GM15510 (cell line): ENCODE data around the gene ADAMTS4.

ENCODE experiments used
- POLR2A ChIP-seq: IDR thresholded peaks from 3 replicates; pipeline ENCODE4 v1.6.1; 2011; ENCODE audit warnings: borderline replicate concordance; ENCODE audit not compliant: insufficient read length; ENCODE audit errors: extremely low read depth

ADAMTS4 gene

GRCh38 chr1:161185732-161186311 is 13.0 kb downstream of the ADAMTS4 start:
- TF ChIP-seq POLR2A, result no peak

GRCh38 chr1:161185282-161185682 is 13.6 kb downstream of the ADAMTS4 start:
- TF ChIP-seq POLR2A, result peak; percentile 28

DNA sequence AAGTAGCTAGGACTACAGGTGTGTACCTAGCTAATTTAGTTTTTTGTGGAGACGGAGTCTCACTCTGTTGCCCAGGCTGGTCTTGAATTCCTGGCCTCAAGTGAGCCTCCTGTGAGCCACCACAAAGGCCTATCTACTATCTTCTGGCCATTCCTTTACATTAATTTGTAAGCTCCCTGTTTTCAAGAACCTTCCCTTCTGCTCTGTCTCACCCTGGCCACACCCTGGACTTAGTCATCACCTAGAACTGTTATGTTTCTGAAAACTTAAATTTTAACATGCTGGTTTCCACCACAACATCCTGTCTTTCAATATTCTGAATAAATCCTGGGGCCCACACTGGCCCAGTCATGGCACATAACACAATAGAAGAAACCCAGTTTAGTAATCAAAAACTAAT is 16.6 kb downstream of the ADAMTS4 start:
- TF ChIP-seq POLR2A, result no peak

DNA sequence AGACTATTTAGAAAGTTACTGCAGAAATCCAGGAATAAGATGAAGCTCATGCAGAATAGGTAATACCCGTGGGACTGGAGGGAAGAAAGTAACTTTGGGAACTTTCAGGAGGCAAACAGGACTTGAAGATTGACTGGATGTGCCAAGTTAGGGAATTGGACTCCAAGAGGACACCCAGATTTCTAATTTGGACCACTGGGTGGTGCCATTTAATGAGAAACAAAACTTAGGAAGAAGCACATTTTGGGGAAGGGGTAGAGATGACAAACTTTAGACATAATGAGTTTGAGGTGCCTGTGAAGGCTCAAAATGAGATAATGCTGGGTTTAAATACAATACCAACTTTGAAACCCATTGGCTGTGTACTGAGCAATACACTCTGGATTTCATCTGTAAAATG is 18.2 kb downstream of the ADAMTS4 start:
- TF ChIP-seq POLR2A, result no peak

DNA sequence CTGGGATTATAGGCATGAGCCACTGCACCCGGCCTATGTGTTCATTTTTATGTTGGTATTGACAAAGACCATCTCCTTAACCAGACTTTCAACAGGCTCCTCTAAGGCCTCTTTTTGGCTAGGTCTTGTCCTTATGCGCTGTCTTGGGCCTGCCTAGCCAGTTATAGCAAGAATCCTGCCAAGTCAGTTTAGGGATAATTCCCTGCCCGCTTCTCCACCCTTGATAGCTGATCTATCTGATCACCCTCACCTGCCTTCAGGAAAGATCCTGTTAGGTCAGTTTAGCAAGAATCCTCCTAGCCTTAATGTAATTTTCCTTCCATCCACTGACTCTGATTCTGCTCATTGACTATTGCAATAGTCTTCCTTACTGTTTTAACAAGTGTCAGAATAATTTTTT is 19.2 kb downstream of the ADAMTS4 start:
- TF ChIP-seq POLR2A, result no peak

- no peak for TF ChIP-seq POLR2A
Measured at GRCh38 chr1:161177936-161178244, 21.0 kb downstream of the ADAMTS4 start.

GRCh38 chr1:161177112-161177935 is 21.5 kb downstream of the ADAMTS4 start, which contains the start of gene B4GALT3:
B4GALT3 (minus strand) TSS chr1:161177507; CDS start chr1:161176060, 1,447 bp downstream.
- TF ChIP-seq POLR2A, result peak; percentile 88

DNA sequence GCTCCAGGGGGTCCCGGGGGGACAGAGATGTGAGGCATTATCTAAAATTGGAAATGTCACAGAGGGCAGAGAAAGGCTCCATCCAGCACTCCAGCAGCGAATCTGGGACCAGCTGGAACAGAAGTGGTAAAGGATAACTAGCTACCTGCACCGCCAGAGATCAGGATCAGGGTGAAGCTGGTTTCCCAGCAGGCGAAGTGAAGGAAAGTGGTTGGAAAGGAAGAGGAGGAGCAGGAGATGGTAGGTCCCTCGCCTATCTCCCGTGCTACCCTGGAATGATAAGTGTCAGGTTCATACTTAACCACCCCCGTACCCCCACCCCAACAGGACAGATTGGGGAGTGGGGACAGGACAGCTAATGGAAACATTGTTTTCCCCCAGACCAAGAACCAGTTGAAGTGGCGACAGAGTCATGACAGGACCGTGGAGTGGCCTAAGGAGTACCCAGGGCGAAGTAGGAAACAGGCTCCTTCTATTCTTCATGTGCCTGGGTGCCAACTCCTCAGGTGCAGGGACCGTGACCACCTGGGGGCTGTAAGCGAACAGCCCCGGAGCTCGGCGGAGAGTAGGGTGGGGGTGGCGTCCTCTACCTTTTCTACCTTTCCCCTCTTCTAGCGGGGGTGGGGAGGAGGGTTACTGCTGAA is 22.3 kb downstream of the ADAMTS4 start:
- no peak for TF ChIP-seq POLR2A

DNA sequence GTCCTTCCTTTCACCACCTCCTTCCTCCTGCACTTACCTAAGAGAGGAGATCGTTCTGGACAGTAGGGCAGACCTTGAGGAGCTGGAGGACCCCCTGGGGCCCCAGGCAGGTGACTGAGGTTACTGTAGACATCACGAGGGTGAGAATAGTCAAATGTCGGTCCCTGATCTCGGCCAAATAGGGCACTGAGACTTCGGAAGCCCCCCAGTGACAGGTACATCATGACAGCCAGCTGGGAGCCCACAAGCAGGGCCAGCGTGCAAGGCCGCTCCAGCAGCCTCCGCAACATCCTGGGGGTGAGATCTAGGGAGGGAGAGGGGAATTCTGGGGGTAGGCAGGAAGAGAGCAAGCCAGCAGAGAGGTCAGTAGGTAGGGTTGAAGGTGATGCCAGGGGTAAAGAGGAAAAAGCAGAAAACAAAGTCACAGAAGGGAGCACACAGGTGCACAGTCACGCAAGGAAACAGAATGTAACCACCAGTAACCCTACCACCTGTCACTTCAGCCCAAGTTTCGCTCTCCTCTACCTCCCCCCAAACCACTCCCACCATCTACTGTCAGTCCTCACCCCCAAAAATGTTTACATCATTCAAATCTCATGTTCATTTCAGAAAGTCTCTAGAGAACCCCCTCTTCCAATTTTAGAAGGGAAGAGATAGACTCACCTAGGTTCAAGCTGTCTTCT is 22.9 kb downstream of the ADAMTS4 start:
- TF ChIP-seq POLR2A, result no peak

DNA sequence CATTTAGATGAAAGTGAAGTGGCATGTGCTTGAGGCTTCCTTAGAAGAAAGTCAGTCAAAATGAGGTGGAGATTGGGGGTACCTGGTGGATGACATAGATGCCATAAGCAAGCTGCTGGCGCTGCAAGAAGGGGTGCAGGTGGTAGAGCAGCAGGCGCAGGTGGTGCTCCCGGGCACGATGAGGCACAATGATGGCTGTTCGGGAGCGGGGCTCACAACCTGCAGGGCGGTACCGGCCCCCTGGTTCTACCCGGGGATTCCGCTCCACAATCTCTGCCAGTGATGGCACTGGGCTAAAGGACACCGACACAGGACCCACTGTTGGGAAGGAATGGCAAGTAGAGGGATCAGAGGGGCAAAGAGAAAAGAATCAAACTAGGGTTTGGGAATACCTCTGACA is 23.9 kb downstream of the ADAMTS4 start:
- TF ChIP-seq POLR2A, result no peak

GRCh38 chr1:161173711-161174110 is 25.1 kb downstream of the ADAMTS4 start:
- TF ChIP-seq POLR2A, result no peak

DNA sequence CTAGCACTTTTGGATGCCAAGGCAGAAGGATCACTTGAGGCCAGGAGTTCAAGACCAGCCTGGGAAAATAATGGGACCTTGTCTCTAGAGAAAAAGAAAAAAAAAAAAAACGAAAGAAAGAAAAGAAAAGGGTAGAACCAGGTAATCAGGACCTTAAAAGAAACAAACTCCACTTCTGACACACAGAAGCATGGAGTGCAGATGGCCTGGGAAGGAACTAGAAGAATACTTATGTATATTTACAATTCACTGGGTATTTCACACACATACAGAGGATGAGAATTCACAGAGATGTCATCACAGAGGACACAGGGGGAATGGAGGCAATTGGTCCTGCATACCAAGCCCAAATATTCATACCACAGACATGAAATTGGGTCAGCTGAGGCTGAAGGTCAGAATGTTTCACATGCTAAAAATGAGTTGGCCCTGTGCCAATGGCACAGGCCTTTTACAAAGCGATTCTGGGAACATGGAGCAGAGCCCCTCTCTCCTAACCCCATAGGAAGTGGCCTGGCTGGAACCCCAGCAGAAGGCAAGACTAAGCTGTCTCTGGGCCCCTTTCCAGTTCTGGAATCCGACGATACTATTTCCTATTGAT is 26.0 kb downstream of the ADAMTS4 start:
- TF ChIP-seq POLR2A, result no peak

- no peak for TF ChIP-seq POLR2A
Measured at GRCh38 chr1:161172349-161172748, 26.5 kb downstream of the ADAMTS4 start.

GRCh38 chr1:161171696-161172095 is 27.2 kb downstream of the ADAMTS4 start:
- TF ChIP-seq POLR2A, result no peak

GRCh38 chr1:161171191-161171590 is 27.7 kb downstream of the ADAMTS4 start:
- TF ChIP-seq POLR2A, result no peak
